Liver (tissue), 9 donors: Measurements from ENCODE around the gene METTL21C. TPM values are rescaled to one million over a fixed set of nuclear protein-coding genes. Genes with fewer than 3 reads are reported as not detected.

Experiments
- DNase-seq: peaks from one replicate; pipeline ENCODE4 v3.0.0-alpha.2; 2017; ENCODE audit warnings: low spot score
- H3K27ac ChIP-seq, 2 donors: one replicate each; pipeline ENCODE4 v1.7.0; 2013; ENCODE audit warnings: inconsistent platforms in 2 of 2, low read length in 2 of 2, control low read depth in 1 of 2, low read depth in 1 of 2, mild to moderate bottlenecking in 1 of 2
- H3K27me3 ChIP-seq, 4 donors: one replicate each; pipeline versions ENCODE4 v1.6.1 to v1.7.0; 2013; ENCODE audit warnings: low read length in 3 of 4, inconsistent platforms in 1 of 4, mild to moderate bottlenecking in 1 of 4, moderate library complexity in 1 of 4; ENCODE audit not compliant: control insufficient read depth in 4 of 4, insufficient read depth in 4 of 4
- H3K36me3 ChIP-seq, 4 donors: one replicate each; pipeline versions ENCODE4 v1.6.1 to v1.7.0; 2013; ENCODE audit warnings: low read length in 3 of 4, mild to moderate bottlenecking in 3 of 4, low read depth in 1 of 4, moderate library complexity in 1 of 4; ENCODE audit not compliant: control insufficient read depth in 4 of 4, insufficient read depth in 3 of 4
- H3K4me1 ChIP-seq, 4 donors: one replicate each; pipeline versions ENCODE4 v1.6.1 to v1.7.0; 2013; ENCODE audit warnings: low read length in 3 of 4, mild to moderate bottlenecking in 3 of 4, moderate library complexity in 1 of 4; ENCODE audit not compliant: control insufficient read depth in 4 of 4, insufficient read depth in 4 of 4
- H3K4me3 ChIP-seq, 3 donors: one replicate each; pipeline versions ENCODE4 v1.6.1 to v1.7.0; 2013; ENCODE audit warnings: low read length in 3 of 3, control low read depth in 1 of 3, low read depth in 1 of 3, mild to moderate bottlenecking in 1 of 3
- H3K9ac ChIP-seq, 2 donors: one replicate each; pipeline ENCODE4 v1.7.0; 2013; ENCODE audit warnings: low read length in 2 of 2, mild to moderate bottlenecking in 2 of 2, moderate library complexity in 2 of 2, control low read depth in 1 of 2, low read depth in 1 of 2
- H3K9me3 ChIP-seq, 4 donors: one replicate each; pipeline versions ENCODE4 v1.6.1 to v1.7.0; 2013; ENCODE audit warnings: low read length in 3 of 4; ENCODE audit not compliant: control insufficient read depth in 4 of 4
- EGR1 ChIP-seq, 2 donors: IDR thresholded peaks; 2 replicates each; pipeline ENCODE4 v1.6.1; 2016 to 2018; ENCODE audit warnings: antibody characterized with exemption in 2 of 2, low read depth in 2 of 2
- FOXA1 ChIP-seq: IDR thresholded peaks from 2 replicates; pipeline ENCODE4 v1.6.1; 2016; ENCODE audit warnings: antibody characterized with exemption
- FOXA2 ChIP-seq: IDR thresholded peaks from 2 replicates; pipeline ENCODE4 v1.6.1; 2016; ENCODE audit warnings: antibody characterized with exemption
- GABPA ChIP-seq, 2 donors: IDR thresholded peaks in 1 of 2; conservative IDR thresholded peaks in 1 of 2; 2 replicates each; pipeline ENCODE4 v1.6.1; 2016; ENCODE audit warnings: antibody characterized with exemption in 2 of 2, mild to moderate bottlenecking in 1 of 2, moderate library complexity in 1 of 2
- HNF4A ChIP-seq, 2 donors: conservative IDR thresholded peaks; 2 replicates each; pipeline ENCODE4 v1.6.1; 2016; ENCODE audit warnings: antibody characterized with exemption in 2 of 2, mild to moderate bottlenecking in 2 of 2
- HNF4G ChIP-seq: IDR thresholded peaks from 2 replicates; pipeline ENCODE4 v1.6.1; 2016; ENCODE audit warnings: antibody characterized with exemption
- JUND ChIP-seq, 2 donors: IDR thresholded peaks; 2 replicates each; pipeline ENCODE4 v1.6.1; 2016; ENCODE audit warnings: antibody characterized with exemption in 2 of 2
- NR2F2 ChIP-seq: IDR thresholded peaks from 2 replicates; pipeline ENCODE4 v1.6.1; 2016; ENCODE audit warnings: antibody characterized with exemption
- RAD21 ChIP-seq, 2 donors: IDR thresholded peaks; 2 replicates each; pipeline ENCODE4 v1.6.1; 2016; ENCODE audit warnings: antibody characterized with exemption in 2 of 2, mild to moderate bottlenecking in 2 of 2
- RXRA ChIP-seq, 2 donors: IDR thresholded peaks; 2 replicates each; pipeline ENCODE4 v1.6.1; 2017 to 2018; ENCODE audit warnings: antibody characterized with exemption in 2 of 2, mild to moderate bottlenecking in 1 of 2
- SP1 ChIP-seq: IDR thresholded peaks from 2 replicates; pipeline ENCODE4 v1.6.1; 2018; ENCODE audit warnings: antibody characterized with exemption, mild to moderate bottlenecking
- TAF1 ChIP-seq: conservative IDR thresholded peaks from 2 replicates; pipeline ENCODE4 v1.6.1; 2016; ENCODE audit warnings: antibody characterized with exemption, mild to moderate bottlenecking
- YY1 ChIP-seq: IDR thresholded peaks from 2 replicates; pipeline ENCODE4 v1.6.1; 2016; ENCODE audit warnings: antibody characterized with exemption, mild to moderate bottlenecking
- WGBS: extraction: QIAGEN DNeasy Blood & Tissue Kit; methylation state at CpG from one replicate; pipeline ENCODE4 v1.1.7; 2013; 5-methylcytosine and 5-hydroxymethylcytosine counted together
- polyA plus RNA-seq, 2 donors: library from polyadenylated mRNA; stranded (reverse) in 1 of 2; unstranded in 1 of 2; fragments of 200-250 nt in 1 of 2; fragments of >200 nt in 1 of 2; fragmentation: Nextera tagmentation in 1 of 2; extraction: Ambion mirVana in 1 of 2; gene quantifications; one replicate each; pipeline versions ENCODE4 v1.2.1 to v1.2.3, GENCODE V29; 2013 to 2015
- total RNA-seq, 2 donors: library from RNA; depleted of rRNA; stranded (reverse); fragments of >200 nt; gene quantifications; one replicate each; pipeline ENCODE4 v1.2.3, GENCODE V29; 2014
- TF ChIP-seq, protein P1 (sequence below): IDR thresholded peaks from 2 replicates; pipeline ENCODE4 v1.6.1; 2016; ENCODE audit warnings: antibody characterized with exemption, mild to moderate bottlenecking
- TF ChIP-seq, protein P2 (sequence below): IDR thresholded peaks from 2 replicates; pipeline ENCODE4 v1.6.1; 2016; ENCODE audit warnings: antibody characterized with exemption
- TF ChIP-seq, protein P3 (sequence below): IDR thresholded peaks from 2 replicates; pipeline ENCODE4 v1.6.1; 2016; ENCODE audit warnings: antibody characterized with exemption
- TF ChIP-seq, protein P4 (sequence below): IDR thresholded peaks from 2 replicates; pipeline ENCODE4 v1.6.1; 2016; ENCODE audit warnings: antibody characterized with exemption
- TF ChIP-seq, protein P5 (sequence below): fragments of 150-350 bp; IDR thresholded peaks from 2 replicates; pipeline ENCODE4 v1.5.1; 2017; ENCODE audit warnings: improper control_type of control experiment, low read depth, low read length; ENCODE audit not compliant: missing input control
- donor health status: healthy.
- donor health status: healthy.
- donor health status: healthy.
- donor health status: healthy.
- donor health status: healthy.

Gene METTL21C
- total and polyA plus RNA-seq, 4 donors: 0.09 TPM; not detected in 3

DNA sequence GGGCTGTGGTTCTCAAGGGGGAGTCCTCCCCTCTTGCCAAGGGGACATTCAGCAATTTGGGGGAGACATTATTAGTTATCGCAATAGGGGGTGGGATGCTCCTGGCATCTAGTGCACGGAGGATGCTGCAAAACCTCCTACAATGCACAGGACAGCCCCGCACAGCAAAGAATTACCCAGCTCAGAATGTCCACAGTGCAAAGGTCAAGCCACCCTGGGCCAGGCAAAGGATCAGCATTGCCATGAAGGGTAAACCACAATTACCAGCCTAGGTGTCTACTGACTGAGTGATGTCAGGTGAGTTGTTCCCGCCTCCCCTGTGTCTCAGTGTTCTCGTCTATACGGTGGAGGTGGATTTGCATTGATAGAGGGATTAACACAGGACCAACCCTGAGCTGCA lies 2.4 kb upstream of the METTL21C start:
- no peaks in the 10 kb centered on the region for H3K4me1 ChIP-seq
- no peaks in the 10 kb centered on the region for H3K36me3 ChIP-seq
- H3K9ac ChIP-seq: no peak overlapping the region
- no peak overlapping the region for H3K27ac ChIP-seq
- TF ChIP-seq EGR1 (IDR thresholded peaks at IDR 0.05; ENCODE audit: low read depth in 2 of 2): no peak
- TF ChIP-seq, protein P1, sequence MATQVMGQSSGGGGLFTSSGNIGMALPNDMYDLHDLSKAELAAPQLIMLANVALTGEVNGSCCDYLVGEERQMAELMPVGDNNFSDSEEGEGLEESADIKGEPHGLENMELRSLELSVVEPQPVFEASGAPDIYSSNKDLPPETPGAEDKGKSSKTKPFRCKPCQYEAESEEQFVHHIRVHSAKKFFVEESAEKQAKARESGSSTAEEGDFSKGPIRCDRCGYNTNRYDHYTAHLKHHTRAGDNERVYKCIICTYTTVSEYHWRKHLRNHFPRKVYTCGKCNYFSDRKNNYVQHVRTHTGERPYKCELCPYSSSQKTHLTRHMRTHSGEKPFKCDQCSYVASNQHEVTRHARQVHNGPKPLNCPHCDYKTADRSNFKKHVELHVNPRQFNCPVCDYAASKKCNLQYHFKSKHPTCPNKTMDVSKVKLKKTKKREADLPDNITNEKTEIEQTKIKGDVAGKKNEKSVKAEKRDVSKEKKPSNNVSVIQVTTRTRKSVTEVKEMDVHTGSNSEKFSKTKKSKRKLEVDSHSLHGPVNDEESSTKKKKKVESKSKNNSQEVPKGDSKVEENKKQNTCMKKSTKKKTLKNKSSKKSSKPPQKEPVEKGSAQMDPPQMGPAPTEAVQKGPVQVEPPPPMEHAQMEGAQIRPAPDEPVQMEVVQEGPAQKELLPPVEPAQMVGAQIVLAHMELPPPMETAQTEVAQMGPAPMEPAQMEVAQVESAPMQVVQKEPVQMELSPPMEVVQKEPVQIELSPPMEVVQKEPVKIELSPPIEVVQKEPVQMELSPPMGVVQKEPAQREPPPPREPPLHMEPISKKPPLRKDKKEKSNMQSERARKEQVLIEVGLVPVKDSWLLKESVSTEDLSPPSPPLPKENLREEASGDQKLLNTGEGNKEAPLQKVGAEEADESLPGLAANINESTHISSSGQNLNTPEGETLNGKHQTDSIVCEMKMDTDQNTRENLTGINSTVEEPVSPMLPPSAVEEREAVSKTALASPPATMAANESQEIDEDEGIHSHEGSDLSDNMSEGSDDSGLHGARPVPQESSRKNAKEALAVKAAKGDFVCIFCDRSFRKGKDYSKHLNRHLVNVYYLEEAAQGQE: no peak
- no peak for TF ChIP-seq HNF4A (conservative IDR thresholded peaks at IDR 0.05)
- TF ChIP-seq, protein P2, sequence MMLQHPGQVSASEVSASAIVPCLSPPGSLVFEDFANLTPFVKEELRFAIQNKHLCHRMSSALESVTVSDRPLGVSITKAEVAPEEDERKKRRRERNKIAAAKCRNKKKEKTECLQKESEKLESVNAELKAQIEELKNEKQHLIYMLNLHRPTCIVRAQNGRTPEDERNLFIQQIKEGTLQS: no peak
- TF ChIP-seq SP1: no peak
- no peak for TF ChIP-seq NR2F2
- TF ChIP-seq, protein P3, sequence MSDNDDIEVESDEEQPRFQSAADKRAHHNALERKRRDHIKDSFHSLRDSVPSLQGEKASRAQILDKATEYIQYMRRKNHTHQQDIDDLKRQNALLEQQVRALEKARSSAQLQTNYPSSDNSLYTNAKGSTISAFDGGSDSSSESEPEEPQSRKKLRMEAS: no peak
- TF ChIP-seq RXRA (IDR thresholded peaks at IDR 0.05): no peak
- no peak for TF ChIP-seq GABPA (IDR thresholded peaks at IDR 0.05 in 1 of 2, conservative IDR thresholded peaks at IDR 0.05 in 1 of 2)
- no peak for TF ChIP-seq FOXA2
- TF ChIP-seq YY1: no peak
- no peak for TF ChIP-seq FOXA1
- TF ChIP-seq, protein P4, sequence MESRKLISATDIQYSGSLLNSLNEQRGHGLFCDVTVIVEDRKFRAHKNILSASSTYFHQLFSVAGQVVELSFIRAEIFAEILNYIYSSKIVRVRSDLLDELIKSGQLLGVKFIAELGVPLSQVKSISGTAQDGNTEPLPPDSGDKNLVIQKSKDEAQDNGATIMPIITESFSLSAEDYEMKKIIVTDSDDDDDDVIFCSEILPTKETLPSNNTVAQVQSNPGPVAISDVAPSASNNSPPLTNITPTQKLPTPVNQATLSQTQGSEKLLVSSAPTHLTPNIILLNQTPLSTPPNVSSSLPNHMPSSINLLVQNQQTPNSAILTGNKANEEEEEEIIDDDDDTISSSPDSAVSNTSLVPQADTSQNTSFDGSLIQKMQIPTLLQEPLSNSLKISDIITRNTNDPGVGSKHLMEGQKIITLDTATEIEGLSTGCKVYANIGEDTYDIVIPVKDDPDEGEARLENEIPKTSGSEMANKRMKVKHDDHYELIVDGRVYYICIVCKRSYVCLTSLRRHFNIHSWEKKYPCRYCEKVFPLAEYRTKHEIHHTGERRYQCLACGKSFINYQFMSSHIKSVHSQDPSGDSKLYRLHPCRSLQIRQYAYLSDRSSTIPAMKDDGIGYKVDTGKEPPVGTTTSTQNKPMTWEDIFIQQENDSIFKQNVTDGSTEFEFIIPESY: no peak
- no peak for TF ChIP-seq RAD21 (IDR thresholded peaks at IDR 0.05)
- TF ChIP-seq, protein P5, sequence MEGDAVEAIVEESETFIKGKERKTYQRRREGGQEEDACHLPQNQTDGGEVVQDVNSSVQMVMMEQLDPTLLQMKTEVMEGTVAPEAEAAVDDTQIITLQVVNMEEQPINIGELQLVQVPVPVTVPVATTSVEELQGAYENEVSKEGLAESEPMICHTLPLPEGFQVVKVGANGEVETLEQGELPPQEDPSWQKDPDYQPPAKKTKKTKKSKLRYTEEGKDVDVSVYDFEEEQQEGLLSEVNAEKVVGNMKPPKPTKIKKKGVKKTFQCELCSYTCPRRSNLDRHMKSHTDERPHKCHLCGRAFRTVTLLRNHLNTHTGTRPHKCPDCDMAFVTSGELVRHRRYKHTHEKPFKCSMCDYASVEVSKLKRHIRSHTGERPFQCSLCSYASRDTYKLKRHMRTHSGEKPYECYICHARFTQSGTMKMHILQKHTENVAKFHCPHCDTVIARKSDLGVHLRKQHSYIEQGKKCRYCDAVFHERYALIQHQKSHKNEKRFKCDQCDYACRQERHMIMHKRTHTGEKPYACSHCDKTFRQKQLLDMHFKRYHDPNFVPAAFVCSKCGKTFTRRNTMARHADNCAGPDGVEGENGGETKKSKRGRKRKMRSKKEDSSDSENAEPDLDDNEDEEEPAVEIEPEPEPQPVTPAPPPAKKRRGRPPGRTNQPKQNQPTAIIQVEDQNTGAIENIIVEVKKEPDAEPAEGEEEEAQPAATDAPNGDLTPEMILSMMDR: no peak
- no peak for TF ChIP-seq HNF4G
- no peak for TF ChIP-seq JUND (IDR thresholded peaks at IDR 0.05)
- no peak for TF ChIP-seq TAF1
- H3K9me3 ChIP-seq: peaks cover 0 to 6% (median 5%) of the 10 kb centered on the region in 4 donors
- H3K4me3 ChIP-seq: no peak overlapping the region
- peaks cover 0 to 3% (median 0%) of the 10 kb centered on the region in 4 donors for H3K27me3 ChIP-seq
- no peak for DNase-seq
- WGBS: 84% methylated on average over 6 of the region's 6 CpGs
